Endothelial cell of umbilical vein (primary cell): ENCODE measurements around the gene UMPS. TPM values are rescaled to one million over a fixed set of nuclear protein-coding genes. Genes with fewer than 3 reads are reported as not detected.

Experiments
- BruUV-seq: library from RNA; stranded (reverse); fragments of 400-500 nt; replicated peaks from 2 replicates; lab custom pipeline; 2021; lab: Mats Ljungman, UMichigan
- CTCF ChIA-PET: fragments of 300-600, 350-600 bp; sonication (Branson Sonifier 250); formaldehyde crosslinking; loops from one replicate; lab custom pipeline; 2021; ENCODE audit warnings: antibody characterized with exemption, inconsistent platforms; lab: Charles Lee
- POLR2A ChIA-PET: fragments of 300-600, 350-600 bp; sonication (Branson Sonifier 250); formaldehyde crosslinking; loops from one replicate; lab custom pipeline; 2021; ENCODE audit warnings: antibody characterized with exemption, inconsistent platforms; lab: Charles Lee
- DNase-seq: peaks from one replicate; pipeline ENCODE4 v3.0.0-alpha.2; 2011; ENCODE audit warnings: low read depth, low spot score
- FAIRE-seq: peaks from 2 replicates; lab custom pipeline; 2011; peaks lifted over from hg19 to GRCh38; lab: Jason Lieb, UNC
- H2AFZ ChIP-seq: 2 replicates; pipeline ENCODE4 v1.6.0; 2012; ENCODE audit warnings: low read depth, low read length, control low read depth, inconsistent platforms
- H3K27ac ChIP-seq: 2 replicates; pipeline ENCODE4 v1.5.1; 2011; ENCODE audit warnings: low read depth, mild to moderate bottlenecking, control low read depth, low read length, moderate library complexity; ENCODE audit not compliant: insufficient read depth
- H3K27me3 ChIP-seq, 2 experiments: 2 replicates each; pipeline versions ENCODE4 v1.6.0 to v1.6.1; 2011; ENCODE audit warnings: low read length in 2 of 2, mixed read lengths in 1 of 2; ENCODE audit not compliant: control insufficient read depth in 2 of 2, insufficient read depth in 2 of 2
- H3K36me3 ChIP-seq, 2 experiments: 2 replicates in 1 of 2; 3 replicates in 1 of 2; pipeline ENCODE4 v1.5.1; 2011; ENCODE audit warnings: low read length in 2 of 2, mild to moderate bottlenecking in 1 of 2, moderate library complexity in 1 of 2; ENCODE audit not compliant: control insufficient read depth in 2 of 2, insufficient read depth in 2 of 2; ENCODE audit errors: extremely low read depth in 1 of 2
- H3K4me1 ChIP-seq: 3 replicates; pipeline ENCODE4 v1.5.1; 2011; ENCODE audit warnings: mild to moderate bottlenecking, low read length; ENCODE audit not compliant: control insufficient read depth, insufficient read depth; ENCODE audit errors: extremely low read depth
- H3K4me2 ChIP-seq: 2 replicates; pipeline ENCODE4 v1.6.1; 2011; ENCODE audit warnings: low read length, control low read depth, mixed read lengths; ENCODE audit not compliant: insufficient read depth
- H3K4me3 ChIP-seq, 3 experiments: fragments of 200-600 bp in 1 of 3; sonication (generic), shearing (Covaris generic) in 1 of 3; replicated peaks in 1 of 3; 2 replicates each; pipeline ENCODE4 v1.5.1; 2011 to 2016; ENCODE audit warnings: control low read depth in 3 of 3, low read length in 3 of 3, mild to moderate bottlenecking in 2 of 3, inconsistent platforms in 1 of 3, low read depth in 1 of 3, moderate library complexity in 1 of 3; ENCODE audit not compliant: insufficient read depth in 1 of 3
- H3K79me2 ChIP-seq: 2 replicates; pipeline ENCODE4 v1.6.0; 2012; ENCODE audit warnings: low read length, inconsistent platforms; ENCODE audit not compliant: control insufficient read depth, insufficient read depth
- H3K9ac ChIP-seq: replicated peaks from 2 replicates; pipeline ENCODE3; 2011; ENCODE audit warnings: low read length, control low read depth; ENCODE audit not compliant: insufficient read depth; ENCODE audit errors: extremely low read depth
- H3K9me1 ChIP-seq: replicated peaks from 3 replicates; pipeline ENCODE4 v1.6.0; 2011; ENCODE audit warnings: mild to moderate bottlenecking, low read length; ENCODE audit not compliant: control insufficient read depth, insufficient read depth; ENCODE audit errors: extremely low read depth
- H3K9me3 ChIP-seq: replicated peaks from 2 replicates; pipeline ENCODE4 v1.5.1; 2012; ENCODE audit warnings: low read length, inconsistent platforms; ENCODE audit not compliant: control insufficient read depth, insufficient read depth
- H4K20me1 ChIP-seq: replicated peaks from 2 replicates; pipeline ENCODE3; 2011; ENCODE audit warnings: mild to moderate bottlenecking, low read length; ENCODE audit not compliant: control insufficient read depth, insufficient read depth; ENCODE audit errors: extremely low read depth
- EZH2 ChIP-seq: IDR thresholded peaks from 2 replicates; pipeline ENCODE4 v1.6.1; 2012; ENCODE audit warnings: borderline replicate concordance, low read depth, mild to moderate bottlenecking, moderate library complexity, low read length, inconsistent platforms; ENCODE audit not compliant: severe bottlenecking
- FOS ChIP-seq: IDR thresholded peaks from 2 replicates; pipeline ENCODE4 v1.6.1; 2011; ENCODE audit warnings: mild to moderate bottlenecking, low read length, moderate library complexity, borderline replicate concordance; ENCODE audit not compliant: insufficient read depth
- GATA2 ChIP-seq: IDR thresholded peaks from 2 replicates; pipeline ENCODE4 v1.7.0; 2011; ENCODE audit warnings: low read depth, mild to moderate bottlenecking, moderate library complexity, mixed read lengths, low read length; ENCODE audit not compliant: insufficient read length, insufficient read depth
- JUN ChIP-seq: IDR thresholded peaks from 2 replicates; pipeline ENCODE4 v1.6.1; 2011; ENCODE audit warnings: borderline replicate concordance, low read depth; ENCODE audit not compliant: insufficient read length, insufficient read depth
- MAX ChIP-seq: IDR thresholded peaks from 2 replicates; pipeline ENCODE4 v1.6.1; 2011; ENCODE audit not compliant: insufficient read depth, insufficient read length
- POLR2A ChIP-seq: IDR thresholded peaks from 2 replicates; pipeline ENCODE4 v1.6.1; 2012; ENCODE audit warnings: low read depth, mild to moderate bottlenecking, control low read depth, low read length
- POLR2AphosphoS5 ChIP-seq: IDR thresholded peaks from 2 replicates; pipeline ENCODE4 v1.6.1; 2012; ENCODE audit warnings: low read depth, mild to moderate bottlenecking, control low read depth, low read length, moderate library complexity; ENCODE audit not compliant: insufficient read depth
- dilution Hi-C: fragments of 300-500 bp; cut with MboI; formaldehyde crosslinking; loops from one replicate; pipeline ENCODE4 v1.15.0; 2019; ENCODE audit warnings: low sequenced_read_pairs; ENCODE audit not compliant: extremely low pct_ligation_motif_present
- intact Hi-C: fragments of 100-400 bp; cut with micrococcal nuclease; formaldehyde crosslinking; loops from one replicate; pipeline ENCODE4 v1.10.0; 2022
- polyA plus RNA-seq, 4 experiments: library from polyadenylated mRNA; depleted of rRNA in 3 of 4; stranded (reverse) in 3 of 4; unstranded in 1 of 4; fragments of >200 nt; gene quantifications; 2 replicates each; pipeline versions ENCODE4 v1.2.1 to v1.2.3, GENCODE V29; 2011 to 2012; ENCODE audit warnings: missing spikeins in 1 of 4
- total RNA-seq: library from RNA; stranded (reverse); gene quantifications from 2 replicates; pipeline ENCODE4 v1.2.3, GENCODE V29; 2021
- TF ChIP-seq, protein P1 (sequence below), 2 donors: IDR thresholded peaks; 1 replicate in 1 of 2; 2 replicates in 1 of 2; pipeline ENCODE4 v1.5.1; 2011; ENCODE audit warnings: low read length in 2 of 2, mild to moderate bottlenecking in 2 of 2, moderate library complexity in 2 of 2, control low read depth in 1 of 2, inconsistent platforms in 1 of 2, low read depth in 1 of 2; ENCODE audit not compliant: insufficient read depth in 1 of 2; ENCODE audit errors: extremely low read depth in 1 of 2

UMPS gene
- total and polyA plus RNA-seq, 2 donors (not counting 3 experiments of a cell fraction or from before 2014, with no cell fraction given), result 38.6 to 50.2 TPM

DNA sequence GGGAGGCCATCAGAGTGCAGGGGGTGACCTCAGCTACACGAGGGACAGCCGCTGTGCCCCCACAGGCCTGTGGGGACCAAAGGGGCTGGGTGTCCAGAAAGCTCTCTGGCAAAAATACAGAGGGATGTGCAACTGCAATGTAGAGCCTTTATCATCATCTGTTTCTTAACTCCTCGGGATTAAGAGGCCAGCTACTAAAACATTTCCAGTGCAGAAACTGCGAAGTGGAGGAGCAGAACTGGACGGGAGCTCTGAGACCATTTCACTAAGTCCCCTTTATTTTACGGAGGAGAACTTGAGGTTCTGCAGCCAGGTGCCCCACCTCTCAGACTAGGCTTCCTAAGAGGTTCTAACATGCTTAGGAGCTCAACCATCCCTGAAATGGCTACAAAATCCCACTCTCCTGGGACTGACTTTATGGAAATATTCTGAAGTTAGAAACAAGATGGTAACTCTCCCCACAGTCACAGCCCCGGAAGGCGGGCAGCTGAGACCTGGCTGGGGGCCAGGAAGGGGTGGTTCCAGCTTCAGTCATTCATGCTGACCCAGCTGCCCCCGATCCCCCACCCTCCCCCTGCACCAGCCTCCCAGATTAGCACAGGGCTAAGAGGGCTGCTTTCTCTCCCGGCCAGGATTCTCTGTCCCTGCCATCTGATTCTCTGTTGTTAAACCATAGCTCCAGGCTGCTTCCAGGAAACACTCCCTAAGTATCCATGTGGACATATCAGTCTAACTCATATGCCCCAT is 40.3 kb downstream of the UMPS start:
- ChIA-PET CTCF (interaction anchor here (0.7 to 4.8 kb wide), 8 partner anchors 10 to 131 kb away, joined by 3 to 54 read pairs (median 4); no protein-coding TSS in a partner anchor), POLR2A (interaction anchor here (1.1 kb wide), 1 partner anchor 117 kb away, joined by 3 read pairs; the partner anchor contains the start of gene ITGB5)
- Histone ChIP-seq H2AFZ (no peak overlapping the region), H3K36me3 (peaks cover 0 to 4% of the 10 kb centered on the region in 2 experiments), H3K9me1 (no peaks in the 10 kb centered on the region), H3K4me3 (no peak overlapping the region), H3K9ac (no peak overlapping the region), H3K27ac (no peak overlapping the region), H4K20me1 (no peaks in the 10 kb centered on the region), H3K79me2 (no peaks in the 10 kb centered on the region), H3K4me2 (no peak overlapping the region), H3K27me3 (no peaks in the 10 kb centered on the region), H3K4me1 (peaks cover 48% of the 10 kb centered on the region), H3K9me3 (no peaks in the 10 kb centered on the region)
- BruUV-seq, result no TSS peak
- intact Hi-C loops (loop anchor here (10.0 kb wide), 1 partner anchor 284 kb away; the partner anchor contains the start of gene HEG1), dilution Hi-C loops (loop anchor here (25.0 kb wide), 1 partner anchor 117 kb away; the partner anchor contains the start of gene ITGB5)
- TF ChIP-seq GATA2 (no peak), EZH2 (no peak), POLR2A (no peak), FOS (no peak), MAX (no peak), POLR2AphosphoS5 (no peak), JUN (no peak)
- TF ChIP-seq, protein P1, sequence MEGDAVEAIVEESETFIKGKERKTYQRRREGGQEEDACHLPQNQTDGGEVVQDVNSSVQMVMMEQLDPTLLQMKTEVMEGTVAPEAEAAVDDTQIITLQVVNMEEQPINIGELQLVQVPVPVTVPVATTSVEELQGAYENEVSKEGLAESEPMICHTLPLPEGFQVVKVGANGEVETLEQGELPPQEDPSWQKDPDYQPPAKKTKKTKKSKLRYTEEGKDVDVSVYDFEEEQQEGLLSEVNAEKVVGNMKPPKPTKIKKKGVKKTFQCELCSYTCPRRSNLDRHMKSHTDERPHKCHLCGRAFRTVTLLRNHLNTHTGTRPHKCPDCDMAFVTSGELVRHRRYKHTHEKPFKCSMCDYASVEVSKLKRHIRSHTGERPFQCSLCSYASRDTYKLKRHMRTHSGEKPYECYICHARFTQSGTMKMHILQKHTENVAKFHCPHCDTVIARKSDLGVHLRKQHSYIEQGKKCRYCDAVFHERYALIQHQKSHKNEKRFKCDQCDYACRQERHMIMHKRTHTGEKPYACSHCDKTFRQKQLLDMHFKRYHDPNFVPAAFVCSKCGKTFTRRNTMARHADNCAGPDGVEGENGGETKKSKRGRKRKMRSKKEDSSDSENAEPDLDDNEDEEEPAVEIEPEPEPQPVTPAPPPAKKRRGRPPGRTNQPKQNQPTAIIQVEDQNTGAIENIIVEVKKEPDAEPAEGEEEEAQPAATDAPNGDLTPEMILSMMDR (IDR thresholded peaks at IDR 0.05; ENCODE audit: extremely low read depth in 1 of 2, insufficient read depth in 1 of 2, low read depth in 1 of 2, low read length in 2 of 2), result no peak
- DNase-seq (no peak), FAIRE-seq (peak; percentile 87)
